ENCODE data around the gene GFPT1.
"Not testable (repeated sequence)": the region's sequence is repeated elsewhere in the genome, so short reads cannot be mapped to it uniquely, and the experiment has no call there.

GFPT1 gene

DNA sequence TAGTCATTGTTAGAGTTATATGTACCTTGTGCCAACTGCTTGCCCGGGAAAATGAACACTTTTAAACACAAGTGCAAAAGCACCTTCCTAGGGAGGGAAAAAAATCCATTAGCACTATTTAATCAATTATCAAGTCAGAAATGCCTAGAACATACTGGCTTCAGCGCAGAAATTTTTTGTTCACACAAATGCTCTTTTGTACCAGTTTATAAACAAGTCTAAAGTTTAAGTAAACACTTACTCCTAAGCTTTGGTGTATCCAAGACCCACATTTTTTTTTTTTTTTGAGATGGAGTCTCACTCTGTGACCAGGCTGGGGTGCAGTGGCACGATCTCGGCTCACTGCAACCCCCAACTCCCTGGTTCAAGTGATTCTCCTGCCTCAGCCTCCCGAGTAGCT is 30.6 kb downstream of the GFPT1 start:
- TF ChIP-seq, protein P1, sequence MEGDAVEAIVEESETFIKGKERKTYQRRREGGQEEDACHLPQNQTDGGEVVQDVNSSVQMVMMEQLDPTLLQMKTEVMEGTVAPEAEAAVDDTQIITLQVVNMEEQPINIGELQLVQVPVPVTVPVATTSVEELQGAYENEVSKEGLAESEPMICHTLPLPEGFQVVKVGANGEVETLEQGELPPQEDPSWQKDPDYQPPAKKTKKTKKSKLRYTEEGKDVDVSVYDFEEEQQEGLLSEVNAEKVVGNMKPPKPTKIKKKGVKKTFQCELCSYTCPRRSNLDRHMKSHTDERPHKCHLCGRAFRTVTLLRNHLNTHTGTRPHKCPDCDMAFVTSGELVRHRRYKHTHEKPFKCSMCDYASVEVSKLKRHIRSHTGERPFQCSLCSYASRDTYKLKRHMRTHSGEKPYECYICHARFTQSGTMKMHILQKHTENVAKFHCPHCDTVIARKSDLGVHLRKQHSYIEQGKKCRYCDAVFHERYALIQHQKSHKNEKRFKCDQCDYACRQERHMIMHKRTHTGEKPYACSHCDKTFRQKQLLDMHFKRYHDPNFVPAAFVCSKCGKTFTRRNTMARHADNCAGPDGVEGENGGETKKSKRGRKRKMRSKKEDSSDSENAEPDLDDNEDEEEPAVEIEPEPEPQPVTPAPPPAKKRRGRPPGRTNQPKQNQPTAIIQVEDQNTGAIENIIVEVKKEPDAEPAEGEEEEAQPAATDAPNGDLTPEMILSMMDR (conservative IDR thresholded peaks at IDR 0.05; ENCODE audit: low read depth, low read length), result no peak
- DNase-seq (ENCODE audit: low read depth), result no peak
- no peak overlapping the region for H3K4me3 ChIP-seq (ENCODE audit: low read length)

DNA sequence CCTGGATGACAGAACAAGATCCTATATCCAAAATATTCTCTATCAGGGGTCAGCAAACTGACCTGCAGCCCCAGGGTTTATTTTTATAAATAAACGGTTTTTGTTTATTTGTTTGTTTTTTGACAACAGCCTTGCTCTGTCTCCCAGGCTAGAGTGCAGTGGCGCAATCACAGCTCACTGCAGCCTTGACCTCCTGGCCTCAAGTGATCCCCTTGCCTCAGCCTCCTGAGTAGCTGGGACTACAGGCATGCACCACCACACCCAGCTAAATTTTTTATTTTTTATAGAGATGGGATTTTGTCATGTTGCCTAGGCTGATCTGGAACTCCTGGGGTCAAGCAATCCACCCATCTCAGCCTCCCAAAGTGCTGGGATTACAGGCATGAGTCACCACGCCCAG is 32.1 kb downstream of the GFPT1 start:
- DNase-seq (ENCODE audit: low read depth); H3K4me3 ChIP-seq (ENCODE audit: low read length): not testable (repeated sequence)

DNA sequence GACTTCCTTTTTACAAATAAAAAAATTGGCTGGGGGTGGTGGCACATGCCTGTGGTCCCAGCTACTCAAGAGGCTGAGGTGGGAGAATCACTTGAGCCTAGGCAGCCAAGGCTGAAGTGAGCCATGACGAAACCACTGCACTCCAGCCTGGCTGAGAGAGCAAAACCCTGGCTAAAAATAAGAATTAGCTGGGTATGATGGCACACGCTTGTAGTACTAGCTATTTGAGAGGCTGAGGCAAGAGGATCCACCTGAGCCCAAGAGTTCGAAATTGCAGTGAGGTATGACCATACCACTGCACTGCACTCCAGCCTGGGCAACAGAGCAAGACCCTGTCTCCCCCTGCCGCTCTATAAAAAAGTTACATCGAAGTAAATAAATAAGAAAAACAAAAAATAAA is 33.7 kb downstream of the GFPT1 start:
- H3K4me3 ChIP-seq (ENCODE audit: low read length), result no peak overlapping the region
- no peak for DNase-seq (ENCODE audit: low read depth)
- TF ChIP-seq, protein P1 (conservative IDR thresholded peaks at IDR 0.05; ENCODE audit: low read depth, low read length), result no peak

DNA sequence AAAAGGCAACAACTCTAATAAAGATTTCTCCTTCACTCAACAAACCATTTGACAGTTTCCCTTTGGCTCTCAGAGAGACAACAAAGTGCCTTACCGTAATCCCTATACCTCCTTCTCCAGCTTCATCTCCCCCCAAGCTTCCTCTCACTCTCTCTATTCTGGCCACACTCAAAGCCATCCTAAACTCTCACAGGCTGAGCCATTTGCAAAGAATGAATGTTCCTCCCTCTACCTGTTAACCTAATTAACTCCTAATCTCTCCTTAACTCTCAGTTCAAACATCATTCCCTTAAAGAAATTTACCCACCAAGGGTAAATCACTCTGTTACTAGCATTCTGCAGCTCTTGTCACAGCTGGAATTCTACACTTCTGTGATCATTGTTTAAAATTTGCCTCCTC is 38.2 kb downstream of the GFPT1 start:
- H3K4me3 ChIP-seq (ENCODE audit: low read length), result no peak overlapping the region
- TF ChIP-seq, protein P1 (conservative IDR thresholded peaks at IDR 0.05; ENCODE audit: low read depth, low read length), result no peak
- DNase-seq (ENCODE audit: low read depth), result no peak

DNA sequence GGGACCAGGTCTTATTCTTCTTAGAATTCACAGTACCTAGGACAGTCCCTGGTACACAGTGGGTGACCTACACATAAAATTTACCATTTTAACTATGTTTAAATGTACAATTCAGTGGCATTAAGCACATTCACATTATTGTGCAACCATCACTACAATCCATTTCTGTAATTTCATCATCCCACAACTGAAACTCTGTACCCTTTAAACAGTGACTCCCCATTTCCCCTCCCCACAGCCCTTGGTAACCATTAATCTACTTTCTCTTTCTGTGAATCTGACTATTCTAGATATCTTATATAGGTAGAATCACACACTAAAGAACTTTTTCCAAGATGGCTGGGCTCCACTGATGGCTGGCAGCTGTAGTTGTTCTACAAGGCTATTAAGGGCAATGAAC is 41.6 kb downstream of the GFPT1 start:
- no peak overlapping the region for H3K4me3 ChIP-seq (ENCODE audit: low read length)
- DNase-seq (ENCODE audit: low read depth), result no peak
- TF ChIP-seq, protein P1 (conservative IDR thresholded peaks at IDR 0.05; ENCODE audit: low read depth, low read length), result no peak

DNA sequence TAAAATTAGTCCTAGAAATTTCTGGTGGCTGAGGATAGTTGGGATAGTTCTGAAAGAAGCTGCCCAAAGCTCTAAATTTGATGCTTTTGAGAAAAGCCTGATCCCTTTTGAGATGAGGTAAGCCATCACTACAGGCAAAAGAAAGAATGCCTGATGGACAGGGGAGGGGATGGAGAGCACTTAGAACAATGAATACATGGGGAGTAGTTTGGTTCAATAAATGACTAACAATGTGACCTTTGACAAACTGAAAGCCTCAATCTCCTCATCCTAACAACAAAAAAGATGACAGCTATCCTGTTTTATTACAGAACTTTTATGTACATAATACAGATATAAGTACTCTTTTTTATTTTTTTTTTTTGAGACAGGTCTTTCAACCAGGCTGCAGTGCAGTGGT is 42.7 kb downstream of the GFPT1 start:
- TF ChIP-seq, protein P1 (conservative IDR thresholded peaks at IDR 0.05; ENCODE audit: low read depth, low read length), result no peak
- no peak for DNase-seq (ENCODE audit: low read depth)
- H3K4me3 ChIP-seq (ENCODE audit: low read length), result no peak overlapping the region

DNA sequence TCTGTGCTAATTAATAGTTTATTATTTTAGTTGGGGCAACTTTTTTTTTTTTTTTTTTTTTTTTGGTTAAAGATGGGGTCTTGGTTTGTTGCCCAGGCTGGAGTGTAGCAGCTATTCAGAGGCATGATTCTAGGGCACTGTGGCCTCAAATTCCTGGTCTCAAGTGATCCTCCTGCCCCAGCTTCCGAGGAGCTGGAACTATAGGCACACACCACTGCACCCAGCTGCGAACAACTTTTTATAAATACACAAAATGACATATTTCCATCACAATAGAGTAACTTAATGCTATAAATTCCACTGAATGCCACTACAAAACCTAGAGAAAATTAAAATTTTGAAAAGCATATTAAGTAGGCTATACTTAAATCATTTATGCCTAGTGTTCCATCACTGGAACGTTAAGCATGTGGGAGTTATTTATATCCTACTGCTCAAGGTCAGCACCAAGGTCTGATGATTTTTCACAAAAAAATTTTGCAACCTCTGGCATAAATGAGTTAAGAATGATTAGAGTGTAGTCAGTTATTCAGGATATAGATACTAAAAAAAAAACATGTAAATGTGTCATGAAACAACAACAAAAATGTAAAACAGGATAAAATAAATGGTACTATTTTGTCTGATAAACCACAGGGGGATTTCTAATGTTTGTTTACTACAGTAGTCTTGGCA is 46.8 kb downstream of the GFPT1 start:
- H3K4me3 ChIP-seq (ENCODE audit: low read length), result no peak overlapping the region
- TF ChIP-seq, protein P1 (conservative IDR thresholded peaks at IDR 0.05; ENCODE audit: low read depth, low read length), result no peak
- no peak for DNase-seq (ENCODE audit: low read depth)
